ENCODE results near the gene RWDD4. TPM values are rescaled to one million over a fixed set of nuclear protein-coding genes. Genes with fewer than 3 reads are reported as not detected.

RWDD4 gene
- total RNA-seq, 1 experiment from 2014 or later = 33.8 TPM

DNA sequence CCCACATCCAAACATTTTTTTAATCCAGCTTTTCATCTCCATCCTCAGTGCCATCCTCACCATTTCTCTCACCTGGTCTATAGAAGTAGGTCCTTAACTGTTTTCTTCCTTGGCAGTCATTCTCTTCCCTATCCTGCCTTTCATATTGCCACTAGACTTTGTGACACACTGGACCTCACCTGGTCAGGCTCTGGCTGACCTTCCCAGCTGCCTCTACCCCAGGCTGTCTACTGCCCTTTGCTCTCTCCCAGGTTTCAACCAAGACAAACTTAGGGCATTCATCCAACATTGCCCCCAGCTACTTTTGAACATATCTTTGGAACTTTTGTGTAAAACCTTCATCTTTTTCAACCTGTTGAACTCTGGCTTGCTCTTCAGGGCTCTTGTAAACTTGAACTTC is 39.9 kb upstream of the RWDD4 start:
- CTCF ChIA-PET = no interaction called here
- no peaks in the 10 kb centered on the region for H3K4me1 ChIP-seq (ENCODE audit: insufficient read depth, low read length, poor library complexity, severe bottlenecking)
- no peak for TF ChIP-seq EZH2 (IDR thresholded peaks at IDR 0.05; ENCODE audit: borderline replicate concordance, low read depth, low read length, poor library complexity, severe bottlenecking)
- TF ChIP-seq, protein P1, sequence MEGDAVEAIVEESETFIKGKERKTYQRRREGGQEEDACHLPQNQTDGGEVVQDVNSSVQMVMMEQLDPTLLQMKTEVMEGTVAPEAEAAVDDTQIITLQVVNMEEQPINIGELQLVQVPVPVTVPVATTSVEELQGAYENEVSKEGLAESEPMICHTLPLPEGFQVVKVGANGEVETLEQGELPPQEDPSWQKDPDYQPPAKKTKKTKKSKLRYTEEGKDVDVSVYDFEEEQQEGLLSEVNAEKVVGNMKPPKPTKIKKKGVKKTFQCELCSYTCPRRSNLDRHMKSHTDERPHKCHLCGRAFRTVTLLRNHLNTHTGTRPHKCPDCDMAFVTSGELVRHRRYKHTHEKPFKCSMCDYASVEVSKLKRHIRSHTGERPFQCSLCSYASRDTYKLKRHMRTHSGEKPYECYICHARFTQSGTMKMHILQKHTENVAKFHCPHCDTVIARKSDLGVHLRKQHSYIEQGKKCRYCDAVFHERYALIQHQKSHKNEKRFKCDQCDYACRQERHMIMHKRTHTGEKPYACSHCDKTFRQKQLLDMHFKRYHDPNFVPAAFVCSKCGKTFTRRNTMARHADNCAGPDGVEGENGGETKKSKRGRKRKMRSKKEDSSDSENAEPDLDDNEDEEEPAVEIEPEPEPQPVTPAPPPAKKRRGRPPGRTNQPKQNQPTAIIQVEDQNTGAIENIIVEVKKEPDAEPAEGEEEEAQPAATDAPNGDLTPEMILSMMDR (conservative IDR thresholded peaks at IDR 0.05; ENCODE audit: low read depth, low read length) = no peak
- POLR2A ChIA-PET (ENCODE audit: low non-redundant PET) = no interaction called here
- peaks cover 79% of the 10 kb centered on the region for H3K36me3 ChIP-seq (ENCODE audit: insufficient read depth, low read length, poor library complexity, severe bottlenecking)
- intact Hi-C loops (cut with micrococcal nuclease; ENCODE audit: unreplicated experiment) = no loop called here
- H3K4me3 ChIP-seq (ENCODE audit: low read depth, low read length, poor library complexity, severe bottlenecking) = no peak overlapping the region
- H3K27me3 ChIP-seq (replicated peaks; ENCODE audit: insufficient read depth, low read depth, low read length, poor library complexity) = no peaks in the 10 kb centered on the region
- no peak overlapping the region for H3K27ac ChIP-seq (ENCODE audit: low read depth, low read length, poor library complexity, severe bottlenecking)
- H3K9me3 ChIP-seq (ENCODE audit: low read depth, low read length, poor library complexity, severe bottlenecking) = no peaks in the 10 kb centered on the region
- no TSS peak for BruUV-seq (replicated peaks)
- no peak for DNase-seq (ENCODE audit: low spot score)

DNA sequence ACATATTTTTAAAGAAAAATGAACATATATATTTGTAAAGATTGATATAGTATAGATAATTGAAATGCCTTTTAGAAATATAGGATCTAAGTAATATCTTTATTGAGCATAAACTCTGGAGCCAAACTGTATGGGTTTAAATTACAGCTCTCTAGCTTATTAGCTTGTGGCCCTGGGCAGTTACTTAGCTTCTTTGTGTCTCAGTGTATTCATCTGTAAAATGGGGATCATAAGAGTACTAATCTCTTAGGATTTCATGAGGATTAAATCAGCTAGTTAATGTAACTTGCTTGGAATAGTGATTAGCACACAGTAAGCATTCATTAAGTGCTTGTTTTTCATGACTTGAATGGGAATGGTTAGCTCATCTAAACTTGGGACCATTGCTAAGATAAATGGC is 32.9 kb upstream of the RWDD4 start:
- Histone ChIP-seq H3K36me3 (ENCODE audit: insufficient read depth, low read length, poor library complexity, severe bottlenecking) (peaks cover 51% of the 10 kb centered on the region), H3K4me1 (ENCODE audit: insufficient read depth, low read length, poor library complexity, severe bottlenecking) (no peaks in the 10 kb centered on the region), H3K27ac (ENCODE audit: low read depth, low read length, poor library complexity, severe bottlenecking) (no peak overlapping the region), H3K9me3 (ENCODE audit: low read depth, low read length, poor library complexity, severe bottlenecking) (no peaks in the 10 kb centered on the region), H3K27me3 (replicated peaks; ENCODE audit: insufficient read depth, low read depth, low read length, poor library complexity) (no peaks in the 10 kb centered on the region), H3K4me3 (ENCODE audit: low read depth, low read length, poor library complexity, severe bottlenecking) (no peak overlapping the region)
- TF ChIP-seq EZH2 (IDR thresholded peaks at IDR 0.05; ENCODE audit: borderline replicate concordance, low read depth, low read length, poor library complexity, severe bottlenecking) = no peak
- TF ChIP-seq, protein P1 (conservative IDR thresholded peaks at IDR 0.05; ENCODE audit: low read depth, low read length) = no peak
- CTCF ChIA-PET = no interaction called here
- no TSS peak for BruUV-seq (replicated peaks)
- no peak for DNase-seq (ENCODE audit: low spot score)
- POLR2A ChIA-PET (ENCODE audit: low non-redundant PET) = no interaction called here
- intact Hi-C loops (cut with micrococcal nuclease; ENCODE audit: unreplicated experiment) = no loop called here

DNA sequence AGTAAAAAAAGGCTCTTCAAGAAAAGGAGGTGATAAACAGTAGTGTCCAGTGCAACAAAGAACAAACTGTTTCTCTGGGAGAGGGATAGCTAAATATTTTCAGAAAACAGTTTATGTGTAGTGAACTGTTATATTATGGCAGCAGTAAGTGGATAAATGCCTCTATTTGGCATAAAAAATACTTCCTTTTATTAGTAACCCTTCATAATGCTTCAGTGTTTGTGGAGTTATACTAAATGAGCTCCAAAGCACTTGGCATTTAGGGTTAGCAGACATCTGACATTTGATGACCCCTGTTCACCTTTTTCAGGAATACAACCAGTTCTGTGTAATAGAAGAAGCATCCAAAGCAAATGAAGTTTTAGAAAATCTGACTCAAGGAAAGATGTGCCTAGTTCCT is 32.0 kb upstream of the RWDD4 start:
- POLR2A ChIA-PET (ENCODE audit: low non-redundant PET) = no interaction called here
- Histone ChIP-seq H3K36me3 (ENCODE audit: insufficient read depth, low read length, poor library complexity, severe bottlenecking) (peaks cover 53% of the 10 kb centered on the region), H3K27me3 (replicated peaks; ENCODE audit: insufficient read depth, low read depth, low read length, poor library complexity) (no peaks in the 10 kb centered on the region), H3K4me3 (ENCODE audit: low read depth, low read length, poor library complexity, severe bottlenecking) (no peak overlapping the region), H3K4me1 (ENCODE audit: insufficient read depth, low read length, poor library complexity, severe bottlenecking) (no peaks in the 10 kb centered on the region), H3K27ac (ENCODE audit: low read depth, low read length, poor library complexity, severe bottlenecking) (no peak overlapping the region), H3K9me3 (ENCODE audit: low read depth, low read length, poor library complexity, severe bottlenecking) (no peaks in the 10 kb centered on the region)
- intact Hi-C loops (cut with micrococcal nuclease; ENCODE audit: unreplicated experiment) = no loop called here
- no peak for TF ChIP-seq EZH2 (IDR thresholded peaks at IDR 0.05; ENCODE audit: borderline replicate concordance, low read depth, low read length, poor library complexity, severe bottlenecking)
- TF ChIP-seq, protein P1 (conservative IDR thresholded peaks at IDR 0.05; ENCODE audit: low read depth, low read length) = no peak
- CTCF ChIA-PET = no interaction called here
- no peak for DNase-seq (ENCODE audit: low spot score)
- no TSS peak for BruUV-seq (replicated peaks)

All from A673 (cell line).